ENCODE measurements around the gene DAGLB. TPM values are rescaled to one million over a fixed set of nuclear protein-coding genes. Genes with fewer than 3 reads are reported as not detected.

The DAGLB gene
- total RNA-seq, 2 donors from 2014 or later: 22.7 to 24.5 TPM

GRCh38 chr7:6394114-6394513 is 53.6 kb downstream of the DAGLB start:
- WGBS, 2 experiments (ENCODE audit: insufficient coverage in 1 of 2, insufficient read length in 1 of 2): 91 to 95% methylated on average over 5 to 6 of the region's 6 CpGs
- peak overlapping the region; percentile 92 for H3K27ac Mint-ChIP-seq

GRCh38 chr7:6393667-6394056 is 54.1 kb downstream of the DAGLB start:
- H3K27ac ChIP-seq (ENCODE audit: low read depth, low read length): no peak overlapping the region
- TF ChIP-seq CTCF (conservative IDR thresholded peaks at IDR 0.05): no peak
- H3K27ac Mint-ChIP-seq: peak overlapping the region; percentile 92

More at GRCh38 chr7:6394114-6394513, 53.6 kb downstream of the DAGLB start:
- Histone ChIP-seq H3K27me3 (ENCODE audit: control insufficient read depth, insufficient read depth, low read length, poor library complexity, severe bottlenecking) (no peaks in the 10 kb centered on the region), H3K4me1 (ENCODE audit: control insufficient read depth, insufficient read depth, low read length) (peaks cover 3% of the 10 kb centered on the region), H3K27ac (ENCODE audit: low read depth, low read length) (no peak overlapping the region), H3K9me3 (ENCODE audit: control insufficient read depth, low read length) (no peaks in the 10 kb centered on the region), H3K9ac (ENCODE audit: extremely low read depth, low read length, poor library complexity, severe bottlenecking) (no peak overlapping the region), H3K4me3 (ENCODE audit: low read length) (no peak overlapping the region), H3K36me3 (ENCODE audit: control insufficient read depth, insufficient read depth, low read length) (peaks cover 80% of the 10 kb centered on the region)
- peaks cover 59% of the 10 kb centered on the region for H3K36me3 Mint-ChIP-seq (ENCODE audit: low read depth)
- DNase-seq: no peak
- no peak for TF ChIP-seq CTCF (conservative IDR thresholded peaks at IDR 0.05)
- no peaks in the 10 kb centered on the region for H3K9me3 Mint-ChIP-seq
- H3K27me3 Mint-ChIP-seq (ENCODE audit: insufficient read depth): no peaks in the 10 kb centered on the region
- no peak overlapping the region for H3K4me3 Mint-ChIP-seq
- H3K4me1 Mint-ChIP-seq: peaks cover 55% of the 10 kb centered on the region

GRCh38 chr7:6392712-6393666 is 54.8 kb downstream of the DAGLB start:
- Mint-ChIP-seq H3K27me3 (ENCODE audit: insufficient read depth) (no peaks in the 10 kb centered on the region), H3K9me3 (no peaks in the 10 kb centered on the region), H3K27ac (peak overlapping the region; percentile 92), H3K36me3 (ENCODE audit: low read depth) (peaks cover 63% of the 10 kb centered on the region), H3K4me3 (peak overlapping the region; percentile 8), H3K4me1 (peaks cover 46% of the 10 kb centered on the region)
- H3K27me3 ChIP-seq (ENCODE audit: control insufficient read depth, insufficient read depth, low read length, poor library complexity, severe bottlenecking): no peaks in the 10 kb centered on the region
- TF ChIP-seq CTCF (conservative IDR thresholded peaks at IDR 0.05): no peak
- no peak overlapping the region for H3K4me3 ChIP-seq (ENCODE audit: low read length)
- no peak for DNase-seq
- WGBS, 2 experiments (ENCODE audit: insufficient coverage in 1 of 2, insufficient read length in 1 of 2): 93 to 100% methylated on average over 4 to 10 of the region's 11 CpGs
- no peak overlapping the region for H3K9ac ChIP-seq (ENCODE audit: extremely low read depth, low read length, poor library complexity, severe bottlenecking)
- H3K9me3 ChIP-seq (ENCODE audit: control insufficient read depth, low read length): no peaks in the 10 kb centered on the region
- no peak overlapping the region for H3K27ac ChIP-seq (ENCODE audit: low read depth, low read length)
- peaks cover 80% of the 10 kb centered on the region for H3K36me3 ChIP-seq (ENCODE audit: control insufficient read depth, insufficient read depth, low read length)
- H3K4me1 ChIP-seq (ENCODE audit: control insufficient read depth, insufficient read depth, low read length): peaks cover 3% of the 10 kb centered on the region

More at GRCh38 chr7:6393667-6394056, 54.1 kb downstream of the DAGLB start:
- H3K9me3 Mint-ChIP-seq: no peaks in the 10 kb centered on the region
- H3K36me3 Mint-ChIP-seq (ENCODE audit: low read depth): peaks cover 57% of the 10 kb centered on the region
- no peak overlapping the region for H3K4me3 ChIP-seq (ENCODE audit: low read length)
- peaks cover 80% of the 10 kb centered on the region for H3K36me3 ChIP-seq (ENCODE audit: control insufficient read depth, insufficient read depth, low read length)
- no peak for DNase-seq
- peaks cover 51% of the 10 kb centered on the region for H3K4me1 Mint-ChIP-seq
- no peak overlapping the region for H3K9ac ChIP-seq (ENCODE audit: extremely low read depth, low read length, poor library complexity, severe bottlenecking)
- WGBS, 2 experiments (ENCODE audit: insufficient coverage in 1 of 2, insufficient read length in 1 of 2): 90 to 95% methylated on average over 3 of the region's 3 CpGs
- no peaks in the 10 kb centered on the region for H3K9me3 ChIP-seq (ENCODE audit: control insufficient read depth, low read length)
- no peaks in the 10 kb centered on the region for H3K27me3 ChIP-seq (ENCODE audit: control insufficient read depth, insufficient read depth, low read length, poor library complexity, severe bottlenecking)
- H3K4me1 ChIP-seq (ENCODE audit: control insufficient read depth, insufficient read depth, low read length): peaks cover 3% of the 10 kb centered on the region
- H3K4me3 Mint-ChIP-seq: no peak overlapping the region
- no peaks in the 10 kb centered on the region for H3K27me3 Mint-ChIP-seq (ENCODE audit: insufficient read depth)
